Endothelial cell of umbilical vein (primary cell): ENCODE data around the gene UPF2.

ENCODE experiments used
- EZH2 ChIP-seq: IDR thresholded peaks from 2 replicates; pipeline ENCODE4 v1.6.1; 2012; ENCODE audit warnings: borderline replicate concordance, low read depth, mild to moderate bottlenecking, moderate library complexity, low read length, inconsistent platforms; ENCODE audit not compliant: severe bottlenecking
- GATA2 ChIP-seq: IDR thresholded peaks from 2 replicates; pipeline ENCODE4 v1.7.0; 2011; ENCODE audit warnings: low read depth, mild to moderate bottlenecking, moderate library complexity, mixed read lengths, low read length; ENCODE audit not compliant: insufficient read length, insufficient read depth
- JUN ChIP-seq: IDR thresholded peaks from 2 replicates; pipeline ENCODE4 v1.6.1; 2011; ENCODE audit warnings: borderline replicate concordance, low read depth; ENCODE audit not compliant: insufficient read length, insufficient read depth
- POLR2A ChIP-seq: IDR thresholded peaks from 2 replicates; pipeline ENCODE4 v1.6.1; 2012; ENCODE audit warnings: low read depth, mild to moderate bottlenecking, control low read depth, low read length
- POLR2AphosphoS5 ChIP-seq: IDR thresholded peaks from 2 replicates; pipeline ENCODE4 v1.6.1; 2012; ENCODE audit warnings: low read depth, mild to moderate bottlenecking, control low read depth, low read length, moderate library complexity; ENCODE audit not compliant: insufficient read depth
- TF ChIP-seq, protein P1 (sequence below), 2 donors: IDR thresholded peaks; 1 replicate in 1 of 2; 2 replicates in 1 of 2; pipeline ENCODE4 v1.5.1; 2011; ENCODE audit warnings: low read length in 2 of 2, mild to moderate bottlenecking in 2 of 2, moderate library complexity in 2 of 2, control low read depth in 1 of 2, inconsistent platforms in 1 of 2, low read depth in 1 of 2; ENCODE audit not compliant: insufficient read depth in 1 of 2; ENCODE audit errors: extremely low read depth in 1 of 2

DNA sequence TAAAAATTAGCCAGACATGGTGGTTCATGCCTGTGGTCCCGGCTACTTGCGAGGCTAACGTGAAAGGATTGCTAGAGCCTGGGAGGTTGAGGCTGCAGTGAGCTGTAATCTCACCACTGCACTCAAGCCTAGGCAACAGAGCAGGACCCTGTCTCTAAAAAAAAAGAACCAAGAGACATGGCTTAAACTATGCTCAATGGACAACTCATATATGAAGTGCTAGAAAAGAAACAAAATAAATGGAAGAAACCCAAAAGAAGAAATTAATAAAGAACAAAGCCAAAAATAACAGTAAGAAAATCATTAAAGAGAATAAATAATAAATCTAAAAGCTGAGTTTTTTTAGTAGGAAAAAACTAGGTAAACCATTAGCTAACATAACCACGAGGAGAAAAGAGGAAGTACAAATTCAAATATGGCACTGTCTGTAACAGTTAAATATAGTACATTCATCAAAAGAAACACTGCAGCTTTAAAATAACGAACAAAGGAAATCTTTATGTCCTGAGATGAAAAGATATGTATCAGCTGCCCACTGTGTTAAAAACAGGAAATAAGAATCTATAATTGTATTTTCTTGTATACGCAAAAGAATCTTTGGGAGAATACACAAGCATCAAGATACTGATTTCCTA lies 48.7 kb downstream of the UPF2 start:
- TF ChIP-seq, protein P1, sequence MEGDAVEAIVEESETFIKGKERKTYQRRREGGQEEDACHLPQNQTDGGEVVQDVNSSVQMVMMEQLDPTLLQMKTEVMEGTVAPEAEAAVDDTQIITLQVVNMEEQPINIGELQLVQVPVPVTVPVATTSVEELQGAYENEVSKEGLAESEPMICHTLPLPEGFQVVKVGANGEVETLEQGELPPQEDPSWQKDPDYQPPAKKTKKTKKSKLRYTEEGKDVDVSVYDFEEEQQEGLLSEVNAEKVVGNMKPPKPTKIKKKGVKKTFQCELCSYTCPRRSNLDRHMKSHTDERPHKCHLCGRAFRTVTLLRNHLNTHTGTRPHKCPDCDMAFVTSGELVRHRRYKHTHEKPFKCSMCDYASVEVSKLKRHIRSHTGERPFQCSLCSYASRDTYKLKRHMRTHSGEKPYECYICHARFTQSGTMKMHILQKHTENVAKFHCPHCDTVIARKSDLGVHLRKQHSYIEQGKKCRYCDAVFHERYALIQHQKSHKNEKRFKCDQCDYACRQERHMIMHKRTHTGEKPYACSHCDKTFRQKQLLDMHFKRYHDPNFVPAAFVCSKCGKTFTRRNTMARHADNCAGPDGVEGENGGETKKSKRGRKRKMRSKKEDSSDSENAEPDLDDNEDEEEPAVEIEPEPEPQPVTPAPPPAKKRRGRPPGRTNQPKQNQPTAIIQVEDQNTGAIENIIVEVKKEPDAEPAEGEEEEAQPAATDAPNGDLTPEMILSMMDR (IDR thresholded peaks at IDR 0.05; ENCODE audit: extremely low read depth in 1 of 2, insufficient read depth in 1 of 2, low read depth in 1 of 2, low read length in 2 of 2), result no peak
- TF ChIP-seq POLR2AphosphoS5 (no peak), GATA2 (no peak), POLR2A (no peak), EZH2 (no peak), JUN (no peak)
